ENCODE data around the gene SLC4A8. TPM values are rescaled to one million over a fixed set of nuclear protein-coding genes. Genes with fewer than 3 reads are reported as not detected.
"Not testable (repeated sequence)": the region's sequence is repeated elsewhere in the genome, so short reads cannot be mapped to it uniquely, and the experiment has no call there.

The SLC4A8 gene
- polyA plus RNA-seq, 1 experiment, result 6.6 TPM

GRCh38 chr12:51443573-51443972, 18.9 kb downstream of the SLC4A8 start:
- CTCF ChIA-PET, result no interaction called here
- no peak for DNase-seq (ENCODE audit: low read depth, low spot score)
- Histone ChIP-seq H3K27me3 (ENCODE audit: control insufficient read depth, insufficient read depth, low read length) (no peaks in the 10 kb centered on the region), H3K9me3 (ENCODE audit: control insufficient read depth, insufficient read depth, low read length) (no peaks in the 10 kb centered on the region), H3K4me3 (ENCODE audit: low read depth, low read length) (no peak overlapping the region), H3K27ac (ENCODE audit: low read depth, low read length) (no peak overlapping the region)
- no peak for TF ChIP-seq CTCF (IDR thresholded peaks at IDR 0.05; ENCODE audit: low read depth, low read length)
- POLR2A ChIA-PET, result no interaction called here

- H3K4me3 ChIP-seq (ENCODE audit: low read depth, low read length), result no peak overlapping the region
- ChIA-PET POLR2A (no interaction called here), CTCF (no interaction called here)
- no peak for TF ChIP-seq CTCF (IDR thresholded peaks at IDR 0.05; ENCODE audit: low read depth, low read length)
- no peaks in the 10 kb centered on the region for H3K27me3 ChIP-seq (ENCODE audit: control insufficient read depth, insufficient read depth, low read length)
- no peak overlapping the region for H3K27ac ChIP-seq (ENCODE audit: low read depth, low read length)
- no peak for DNase-seq (ENCODE audit: low read depth, low spot score)
- no peaks in the 10 kb centered on the region for H3K9me3 ChIP-seq (ENCODE audit: control insufficient read depth, insufficient read depth, low read length)
Observed at GRCh38 chr12:51448618-51449256, 24.1 kb downstream of the SLC4A8 start.

GRCh38 chr12:51449580-51450246, 25.1 kb downstream of the SLC4A8 start:
- CTCF ChIA-PET, result no interaction called here
- POLR2A ChIA-PET, result no interaction called here
- Histone ChIP-seq H3K27me3 (ENCODE audit: control insufficient read depth, insufficient read depth, low read length) (no peaks in the 10 kb centered on the region), H3K27ac (ENCODE audit: low read depth, low read length) (no peak overlapping the region), H3K9me3 (ENCODE audit: control insufficient read depth, insufficient read depth, low read length) (no peaks in the 10 kb centered on the region), H3K4me3 (ENCODE audit: low read depth, low read length) (no peak overlapping the region)
- no peak for TF ChIP-seq CTCF (IDR thresholded peaks at IDR 0.05; ENCODE audit: low read depth, low read length)
- no peak for DNase-seq (ENCODE audit: low read depth, low spot score)

- H3K4me3 ChIP-seq (ENCODE audit: low read depth, low read length), result no peak overlapping the region
- DNase-seq (ENCODE audit: low read depth, low spot score), result no peak
- no peaks in the 10 kb centered on the region for H3K27me3 ChIP-seq (ENCODE audit: control insufficient read depth, insufficient read depth, low read length)
- no peaks in the 10 kb centered on the region for H3K9me3 ChIP-seq (ENCODE audit: control insufficient read depth, insufficient read depth, low read length)
- CTCF ChIA-PET, result no interaction called here
- POLR2A ChIA-PET, result no interaction called here
- no peak overlapping the region for H3K27ac ChIP-seq (ENCODE audit: low read depth, low read length)
- TF ChIP-seq CTCF (IDR thresholded peaks at IDR 0.05; ENCODE audit: low read depth, low read length), result no peak
Observed at GRCh38 chr12:51450333-51450732, 25.7 kb downstream of the SLC4A8 start.

GRCh38 chr12:51450806-51451205, 26.2 kb downstream of the SLC4A8 start:
- Histone ChIP-seq H3K9me3 (ENCODE audit: control insufficient read depth, insufficient read depth, low read length) (no peaks in the 10 kb centered on the region), H3K27me3 (ENCODE audit: control insufficient read depth, insufficient read depth, low read length) (no peaks in the 10 kb centered on the region), H3K4me3 (ENCODE audit: low read depth, low read length) (no peak overlapping the region), H3K27ac (ENCODE audit: low read depth, low read length) (no peak overlapping the region)
- DNase-seq (ENCODE audit: low read depth, low spot score), result no peak
- ChIA-PET POLR2A (no interaction called here), CTCF (no interaction called here)
- no peak for TF ChIP-seq CTCF (IDR thresholded peaks at IDR 0.05; ENCODE audit: low read depth, low read length)

GRCh38 chr12:51454016-51454415, 29.4 kb downstream of the SLC4A8 start:
- DNase-seq (ENCODE audit: low read depth, low spot score); H3K27me3 ChIP-seq (ENCODE audit: control insufficient read depth, insufficient read depth, low read length); H3K9me3 ChIP-seq (ENCODE audit: control insufficient read depth, insufficient read depth, low read length); H3K4me3 ChIP-seq (ENCODE audit: low read depth, low read length); H3K27ac ChIP-seq (ENCODE audit: low read depth, low read length); CTCF ChIA-PET; POLR2A ChIA-PET: not testable (repeated sequence)

- CTCF ChIA-PET, result interaction anchor here (0.6 kb wide), 1 partner anchor 77 kb away, joined by 3 read pairs; no protein-coding TSS in a partner anchor
- H3K27ac ChIP-seq (ENCODE audit: low read depth, low read length); H3K9me3 ChIP-seq (ENCODE audit: control insufficient read depth, insufficient read depth, low read length); H3K4me3 ChIP-seq (ENCODE audit: low read depth, low read length); DNase-seq (ENCODE audit: low read depth, low spot score); POLR2A ChIA-PET; H3K27me3 ChIP-seq (ENCODE audit: control insufficient read depth, insufficient read depth, low read length): not testable (repeated sequence)
Observed at GRCh38 chr12:51455050-51455449, 30.4 kb downstream of the SLC4A8 start.
